HEK293 (cell line): ENCODE data around the gene MAZ.

Source experiments
- CTCF ChIP-seq: fragments of 450-650 bp; formaldehyde crosslinking; IDR thresholded peaks from 2 replicates; pipeline ENCODE4 v1.5.1; 2016; ENCODE audit warnings: missing biosample characterization, missing genetic modification characterization
- YY1 ChIP-seq: fragments of 450-650 bp; formaldehyde crosslinking; IDR thresholded peaks from 2 replicates; pipeline ENCODE4 v1.5.1; 2018; ENCODE audit warnings: missing biosample characterization, missing genetic modification characterization
- ZNF274 ChIP-seq, 2 experiments: fragments of 200-500 bp in 1 of 2; fragments of 450-650 bp in 1 of 2; sonication (Bioruptor generic) in 1 of 2; formaldehyde crosslinking in 1 of 2; IDR thresholded peaks; 2 replicates each; pipeline versions ENCODE4 v1.5.1 to v1.6.1; 2014 to 2016; ENCODE audit warnings: borderline replicate concordance in 1 of 2, inconsistent platforms in 1 of 2, low read length in 1 of 2, missing biosample characterization in 1 of 2, missing genetic modification characterization in 1 of 2

- TF ChIP-seq ZNF274 (IDR thresholded peaks at IDR 0.05; ENCODE audit: low read length) (no peak), ZNF274 (tag by site-specific recombination; IDR thresholded peaks at IDR 0.05; ENCODE audit: borderline replicate concordance) (no peak), YY1 (tag by site-specific recombination) (no peak), CTCF (no peak)
Observed at GRCh38 chr16:29854520-29855100, 48.3 kb downstream of the MAZ start.
